HL-60 (cell line): ENCODE measurements around the gene NEUROD6.

Source experiments
- GABPA ChIP-seq: IDR thresholded peaks from 2 replicates; pipeline ENCODE4 v1.6.1; 2012; ENCODE audit warnings: low read depth
- POLR2AphosphoS5 ChIP-seq: IDR thresholded peaks from 2 replicates; pipeline ENCODE4 v1.6.1; 2012; ENCODE audit warnings: low read depth
- SPI1 ChIP-seq: IDR thresholded peaks from 2 replicates; pipeline ENCODE4 v1.6.1; 2012; ENCODE audit warnings: low read depth, mild to moderate bottlenecking, borderline replicate concordance
- TF ChIP-seq, protein P1 (sequence below): IDR thresholded peaks from one replicate; pipeline ENCODE4 v1.5.1; 2011; ENCODE audit warnings: low read length, control low read depth, inconsistent platforms; ENCODE audit not compliant: insufficient read depth
- TF ChIP-seq, protein P2 (sequence below): IDR thresholded peaks from 2 replicates; pipeline ENCODE4 v1.6.1; 2012; ENCODE audit warnings: low read depth; ENCODE audit not compliant: insufficient replicate concordance

DNA sequence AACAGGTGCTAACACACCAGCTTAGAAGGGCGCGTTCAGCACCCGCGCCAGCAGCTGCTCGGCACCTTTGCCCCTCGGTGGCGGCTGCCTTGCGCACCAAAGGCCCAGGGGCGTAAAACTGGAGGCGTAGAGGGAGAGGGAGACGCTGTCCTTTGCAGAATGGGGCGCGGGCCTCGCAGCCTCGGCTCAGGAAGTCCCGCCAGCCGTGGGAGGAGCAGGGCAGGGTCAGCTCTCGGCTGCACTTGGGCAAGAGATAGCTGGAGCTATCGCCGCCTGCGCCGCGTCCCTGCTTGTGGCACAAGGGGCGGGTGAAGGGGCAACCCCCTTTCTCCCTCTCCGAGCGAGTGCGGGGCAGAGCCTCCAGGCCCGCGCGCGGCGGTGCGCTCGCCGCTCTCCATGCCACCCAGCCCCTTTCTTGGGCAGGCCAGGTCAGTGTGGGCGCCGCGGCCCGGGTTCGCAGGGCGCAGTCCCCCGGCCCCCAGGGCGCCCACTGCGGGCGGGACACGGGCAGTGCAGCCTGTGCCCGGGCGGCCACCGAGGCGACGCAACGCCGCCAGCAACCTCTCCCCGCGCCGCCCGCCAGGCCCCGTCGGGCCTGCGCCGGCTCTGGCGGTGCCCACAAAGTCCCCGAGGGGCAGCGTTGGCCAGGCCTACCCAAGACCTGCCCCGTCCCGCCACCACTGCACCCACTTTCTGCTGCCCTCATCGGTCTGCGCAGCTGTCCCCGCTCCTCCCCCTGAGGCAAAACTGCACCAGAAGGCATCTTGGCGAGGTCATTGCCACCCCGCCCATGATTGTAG, 4.1 kb downstream of the NEUROD6 start:
- no peak for TF ChIP-seq POLR2AphosphoS5
- TF ChIP-seq, protein P1, sequence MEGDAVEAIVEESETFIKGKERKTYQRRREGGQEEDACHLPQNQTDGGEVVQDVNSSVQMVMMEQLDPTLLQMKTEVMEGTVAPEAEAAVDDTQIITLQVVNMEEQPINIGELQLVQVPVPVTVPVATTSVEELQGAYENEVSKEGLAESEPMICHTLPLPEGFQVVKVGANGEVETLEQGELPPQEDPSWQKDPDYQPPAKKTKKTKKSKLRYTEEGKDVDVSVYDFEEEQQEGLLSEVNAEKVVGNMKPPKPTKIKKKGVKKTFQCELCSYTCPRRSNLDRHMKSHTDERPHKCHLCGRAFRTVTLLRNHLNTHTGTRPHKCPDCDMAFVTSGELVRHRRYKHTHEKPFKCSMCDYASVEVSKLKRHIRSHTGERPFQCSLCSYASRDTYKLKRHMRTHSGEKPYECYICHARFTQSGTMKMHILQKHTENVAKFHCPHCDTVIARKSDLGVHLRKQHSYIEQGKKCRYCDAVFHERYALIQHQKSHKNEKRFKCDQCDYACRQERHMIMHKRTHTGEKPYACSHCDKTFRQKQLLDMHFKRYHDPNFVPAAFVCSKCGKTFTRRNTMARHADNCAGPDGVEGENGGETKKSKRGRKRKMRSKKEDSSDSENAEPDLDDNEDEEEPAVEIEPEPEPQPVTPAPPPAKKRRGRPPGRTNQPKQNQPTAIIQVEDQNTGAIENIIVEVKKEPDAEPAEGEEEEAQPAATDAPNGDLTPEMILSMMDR, result no peak
- no peak for TF ChIP-seq SPI1
- TF ChIP-seq, protein P2, sequence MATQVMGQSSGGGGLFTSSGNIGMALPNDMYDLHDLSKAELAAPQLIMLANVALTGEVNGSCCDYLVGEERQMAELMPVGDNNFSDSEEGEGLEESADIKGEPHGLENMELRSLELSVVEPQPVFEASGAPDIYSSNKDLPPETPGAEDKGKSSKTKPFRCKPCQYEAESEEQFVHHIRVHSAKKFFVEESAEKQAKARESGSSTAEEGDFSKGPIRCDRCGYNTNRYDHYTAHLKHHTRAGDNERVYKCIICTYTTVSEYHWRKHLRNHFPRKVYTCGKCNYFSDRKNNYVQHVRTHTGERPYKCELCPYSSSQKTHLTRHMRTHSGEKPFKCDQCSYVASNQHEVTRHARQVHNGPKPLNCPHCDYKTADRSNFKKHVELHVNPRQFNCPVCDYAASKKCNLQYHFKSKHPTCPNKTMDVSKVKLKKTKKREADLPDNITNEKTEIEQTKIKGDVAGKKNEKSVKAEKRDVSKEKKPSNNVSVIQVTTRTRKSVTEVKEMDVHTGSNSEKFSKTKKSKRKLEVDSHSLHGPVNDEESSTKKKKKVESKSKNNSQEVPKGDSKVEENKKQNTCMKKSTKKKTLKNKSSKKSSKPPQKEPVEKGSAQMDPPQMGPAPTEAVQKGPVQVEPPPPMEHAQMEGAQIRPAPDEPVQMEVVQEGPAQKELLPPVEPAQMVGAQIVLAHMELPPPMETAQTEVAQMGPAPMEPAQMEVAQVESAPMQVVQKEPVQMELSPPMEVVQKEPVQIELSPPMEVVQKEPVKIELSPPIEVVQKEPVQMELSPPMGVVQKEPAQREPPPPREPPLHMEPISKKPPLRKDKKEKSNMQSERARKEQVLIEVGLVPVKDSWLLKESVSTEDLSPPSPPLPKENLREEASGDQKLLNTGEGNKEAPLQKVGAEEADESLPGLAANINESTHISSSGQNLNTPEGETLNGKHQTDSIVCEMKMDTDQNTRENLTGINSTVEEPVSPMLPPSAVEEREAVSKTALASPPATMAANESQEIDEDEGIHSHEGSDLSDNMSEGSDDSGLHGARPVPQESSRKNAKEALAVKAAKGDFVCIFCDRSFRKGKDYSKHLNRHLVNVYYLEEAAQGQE, result no peak
- no peak for TF ChIP-seq GABPA
